T-helper 2 cell (primary cell): ENCODE data around the gene UPP1.

Experiments used
- DNase-seq, 5 experiments: peaks; one replicate each; pipeline versions ENCODE4 v3.0.0 to v3.0.0-alpha.2; 2012 to 2022

Gene UPP1

GRCh38 chr7:48085942-48086341 is 3.1 kb upstream of the UPP1 start:
- DNase-seq, result no peak

DNA sequence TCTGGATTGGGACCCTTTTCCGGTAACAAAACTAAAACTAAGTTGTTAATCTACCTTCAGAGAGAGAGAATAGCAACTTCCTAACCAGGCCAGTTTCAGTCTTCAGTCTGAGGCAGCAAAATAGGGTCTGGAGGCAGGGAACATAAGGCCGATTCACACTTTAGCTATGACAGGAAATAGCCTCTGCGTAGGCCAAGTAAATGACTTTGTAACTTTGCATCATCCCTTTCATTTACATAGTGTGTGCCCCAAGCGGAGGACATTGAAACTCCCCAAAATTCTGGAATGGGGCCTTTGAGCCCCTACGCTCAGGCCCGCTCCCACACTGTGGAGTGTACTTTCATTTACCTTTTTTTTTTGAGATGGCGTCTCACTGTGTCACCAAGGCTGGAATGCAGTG is 1.7 kb upstream of the UPP1 start:
- DNase-seq, result peak in 2 of 5 experiments; percentile 17 to 56

DNA sequence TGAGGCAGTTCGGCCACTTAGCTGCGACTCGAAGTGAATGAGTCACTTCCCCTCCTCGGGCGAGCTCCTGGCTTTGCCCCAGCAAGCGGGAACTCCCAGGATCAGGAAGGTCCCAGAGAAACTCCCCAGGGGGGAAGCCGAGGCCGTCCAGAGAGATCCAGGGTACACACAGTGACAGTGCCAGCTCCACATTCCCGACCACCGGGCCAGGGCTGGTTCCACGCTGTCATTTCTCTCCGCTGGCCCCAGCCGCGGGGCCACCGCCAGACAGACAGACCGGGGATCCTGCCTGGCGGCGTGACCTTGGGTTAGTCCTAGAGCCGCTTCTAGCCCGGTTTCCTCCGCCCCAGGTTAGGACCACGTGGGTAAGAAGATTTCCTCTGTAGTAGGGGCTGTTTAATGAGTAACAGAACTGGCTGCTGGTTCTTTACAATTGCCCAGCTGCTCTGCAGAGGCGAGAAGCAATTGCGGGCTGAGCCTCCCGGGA is 463 bp upstream of the UPP1 start:
- DNase-seq, result peak in 1 of 5 experiments; percentile 87

GRCh38 chr7:48090095-48090805 is 1.2 kb downstream of the UPP1 start:
- no peak for DNase-seq

DNA sequence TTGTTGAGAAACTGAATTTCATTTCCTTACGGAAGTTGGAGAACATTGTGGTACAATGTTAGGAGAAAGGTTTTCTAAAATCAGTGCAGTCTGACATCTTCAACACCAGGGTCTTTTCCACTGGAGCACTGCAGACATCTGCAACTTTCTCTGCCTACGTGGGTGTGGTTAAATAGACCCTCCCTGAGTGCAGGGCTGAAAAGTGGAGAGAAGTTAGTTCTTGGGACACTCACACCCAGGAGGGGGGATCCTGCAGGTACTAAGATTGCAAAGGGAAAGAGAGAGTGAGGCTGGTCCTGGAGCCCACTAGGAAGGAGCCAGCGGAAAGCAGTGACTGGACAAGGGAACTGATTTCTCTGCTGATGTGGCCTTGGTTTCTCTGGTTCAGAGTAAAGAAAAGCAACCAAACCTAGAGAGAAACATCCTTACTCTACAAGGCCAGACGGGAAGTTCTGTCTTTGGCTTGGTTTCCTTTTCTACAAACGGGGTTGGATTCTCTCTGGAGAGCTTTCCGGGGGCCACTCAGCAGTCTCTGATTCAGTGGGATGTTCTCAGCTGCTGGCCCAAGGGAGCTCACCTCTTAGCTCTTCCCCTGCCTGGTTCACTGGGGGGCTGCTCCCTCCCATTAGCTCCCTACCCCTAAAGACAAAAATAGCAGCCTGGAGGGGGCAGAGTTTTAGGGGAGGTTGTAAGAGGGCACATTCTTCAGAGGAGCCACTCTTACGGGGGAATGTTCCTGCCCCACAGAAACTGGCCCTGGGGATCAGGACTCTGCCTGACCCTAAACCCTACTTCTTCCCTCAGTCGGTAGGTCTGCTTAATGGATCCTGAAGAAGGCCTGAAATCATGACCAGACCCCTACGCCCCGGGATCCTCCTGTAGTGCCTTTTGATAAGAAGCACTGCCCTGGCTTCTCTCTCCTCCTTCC is 2.7 kb downstream of the UPP1 start:
- no peak for DNase-seq

DNA sequence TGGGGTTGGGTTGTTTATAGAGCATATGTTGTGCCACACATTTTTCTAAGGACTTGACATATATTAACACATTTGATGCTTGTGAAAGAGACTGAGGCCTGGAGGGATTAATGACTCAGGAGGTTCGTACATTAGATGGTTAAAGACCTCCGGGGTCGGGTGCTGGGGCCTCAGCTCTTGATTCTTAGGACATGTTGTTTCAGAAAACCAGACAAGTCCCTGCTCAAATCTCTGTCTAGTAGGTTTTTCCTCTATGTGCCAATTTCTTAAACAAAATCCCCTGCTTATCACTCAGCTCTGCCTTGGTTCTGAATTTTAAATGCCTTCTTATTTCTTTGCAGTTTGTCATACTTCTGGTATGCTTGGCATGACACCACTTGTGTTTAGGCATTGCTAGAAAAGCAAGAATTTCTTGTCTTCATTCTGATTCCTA is 5.8 kb downstream of the UPP1 start:
- no peak for DNase-seq

DNA sequence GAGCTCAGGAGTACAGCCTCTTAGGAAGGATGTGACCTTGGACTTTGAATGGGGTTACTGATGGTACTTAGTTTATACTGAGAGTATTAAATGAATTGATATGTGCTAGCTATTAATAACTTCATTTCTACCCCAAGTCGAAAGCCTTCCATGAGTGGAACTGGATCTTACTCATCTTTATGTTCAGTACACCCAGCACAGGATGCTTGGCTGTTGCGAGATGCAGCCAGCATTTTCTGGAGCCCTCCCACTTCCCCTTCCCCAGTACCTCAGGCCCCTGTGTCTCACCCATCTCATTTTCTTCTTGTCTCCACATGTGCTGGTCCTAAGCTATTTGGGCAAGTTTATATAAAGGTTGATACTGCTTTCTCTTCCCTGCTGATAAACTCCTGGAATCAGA is 7.2 kb downstream of the UPP1 start:
- peak in 1 of 5 experiments; percentile 46 for DNase-seq

DNA sequence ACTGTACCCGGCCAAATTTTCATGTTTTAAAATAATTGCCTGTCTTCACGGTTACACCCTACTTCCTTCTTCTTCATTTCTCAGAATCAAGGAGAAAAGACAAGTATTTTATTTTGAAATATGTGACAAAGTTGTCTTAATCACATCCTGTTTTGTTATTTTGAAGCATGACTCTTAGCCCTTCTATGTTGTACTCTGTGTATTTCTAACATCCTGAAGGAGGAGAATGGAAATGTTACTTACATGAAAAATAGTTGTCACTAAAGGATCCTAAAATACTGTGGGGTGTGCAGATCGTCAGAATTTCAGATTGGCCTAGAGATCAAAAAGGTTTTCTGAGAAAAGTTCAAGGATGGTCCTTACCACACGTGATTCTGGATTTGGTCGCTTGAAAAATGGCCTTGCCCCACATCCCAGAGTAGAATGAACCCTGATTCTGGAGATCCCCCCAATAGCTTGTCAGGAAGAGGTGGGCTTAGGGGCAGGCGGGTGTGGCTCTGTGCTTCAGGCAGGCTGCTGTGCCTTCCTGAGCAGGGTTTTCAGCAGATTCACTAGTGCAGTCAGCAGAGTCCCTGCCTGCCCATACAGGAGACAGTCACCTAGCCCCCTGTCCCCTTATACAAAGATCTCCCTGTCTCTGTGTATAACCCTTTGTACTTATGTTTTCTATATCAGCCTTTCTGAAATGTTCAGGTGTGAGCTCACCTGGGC is 8.6 kb downstream of the UPP1 start:
- peak in 2 of 5 experiments; percentile 16 to 37 for DNase-seq

DNA sequence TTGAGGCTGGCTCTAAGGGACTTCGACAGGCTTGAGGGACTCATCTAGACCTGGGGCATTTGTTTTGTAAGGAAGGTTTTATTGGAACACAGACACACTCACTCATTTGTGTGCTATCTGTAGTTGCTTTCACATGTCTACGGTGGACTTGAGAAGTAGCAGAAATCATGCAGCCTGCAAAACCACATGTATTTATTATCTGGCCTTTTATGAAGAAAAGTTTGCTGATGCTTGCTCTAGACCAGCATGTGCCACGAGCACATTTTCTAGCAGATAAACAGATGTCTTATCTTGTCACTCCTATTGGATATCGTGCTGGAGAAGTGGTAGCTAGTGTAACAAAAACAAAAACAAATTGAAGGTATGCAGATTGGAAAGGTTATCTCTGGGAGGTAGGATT is 9.8 kb downstream of the UPP1 start:
- no peak for DNase-seq

- no peak for DNase-seq
Observed at GRCh38 chr7:48099781-48100180, 10.7 kb downstream of the UPP1 start.

GRCh38 chr7:48101352-48101751 is 12.3 kb downstream of the UPP1 start:
- DNase-seq, result no peak

DNA sequence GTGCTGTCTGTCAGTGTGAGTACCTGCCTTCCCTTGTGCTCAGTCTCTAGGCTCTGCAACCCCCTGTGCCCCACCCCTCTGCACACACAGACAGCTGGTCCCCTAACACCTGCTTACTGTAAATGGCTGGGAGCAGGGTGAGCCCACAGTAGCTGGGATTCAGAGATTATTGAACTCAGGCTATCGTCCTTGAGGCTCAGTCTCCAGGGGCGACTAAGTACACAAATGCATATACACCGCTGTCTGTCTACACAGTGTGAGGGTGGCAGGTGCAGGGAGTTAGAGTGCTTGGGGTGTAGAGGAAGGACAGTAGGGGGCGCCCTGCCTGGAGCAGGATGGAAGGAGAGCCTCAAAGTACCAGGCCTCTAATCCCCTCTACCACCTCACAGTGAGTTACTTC is 12.9 kb downstream of the UPP1 start:
- peak in 1 of 5 experiments; percentile 37 for DNase-seq

- no peak for DNase-seq
Observed at GRCh38 chr7:48102530-48102929, 13.5 kb downstream of the UPP1 start.

DNA sequence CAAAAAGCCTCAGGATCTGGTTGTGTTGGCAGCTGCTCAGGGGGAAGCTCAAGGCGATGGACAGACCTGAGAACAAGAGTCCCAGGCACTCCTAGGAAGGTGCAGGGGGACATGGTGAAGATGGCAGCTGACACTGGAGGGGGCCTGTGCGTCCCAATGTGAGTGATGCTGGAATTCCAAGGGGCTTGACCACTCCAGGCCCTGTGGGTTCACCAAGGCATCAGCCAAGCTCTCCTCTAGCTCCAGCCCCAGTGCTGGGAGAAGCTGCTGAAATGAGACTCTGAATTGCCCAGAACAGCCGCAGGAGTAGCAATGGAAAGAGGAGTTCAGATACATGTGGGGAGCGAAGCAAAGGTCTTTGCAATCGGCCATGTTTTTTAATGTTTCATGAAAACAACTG is 16.0 kb downstream of the UPP1 start:
- no peak for DNase-seq

DNA sequence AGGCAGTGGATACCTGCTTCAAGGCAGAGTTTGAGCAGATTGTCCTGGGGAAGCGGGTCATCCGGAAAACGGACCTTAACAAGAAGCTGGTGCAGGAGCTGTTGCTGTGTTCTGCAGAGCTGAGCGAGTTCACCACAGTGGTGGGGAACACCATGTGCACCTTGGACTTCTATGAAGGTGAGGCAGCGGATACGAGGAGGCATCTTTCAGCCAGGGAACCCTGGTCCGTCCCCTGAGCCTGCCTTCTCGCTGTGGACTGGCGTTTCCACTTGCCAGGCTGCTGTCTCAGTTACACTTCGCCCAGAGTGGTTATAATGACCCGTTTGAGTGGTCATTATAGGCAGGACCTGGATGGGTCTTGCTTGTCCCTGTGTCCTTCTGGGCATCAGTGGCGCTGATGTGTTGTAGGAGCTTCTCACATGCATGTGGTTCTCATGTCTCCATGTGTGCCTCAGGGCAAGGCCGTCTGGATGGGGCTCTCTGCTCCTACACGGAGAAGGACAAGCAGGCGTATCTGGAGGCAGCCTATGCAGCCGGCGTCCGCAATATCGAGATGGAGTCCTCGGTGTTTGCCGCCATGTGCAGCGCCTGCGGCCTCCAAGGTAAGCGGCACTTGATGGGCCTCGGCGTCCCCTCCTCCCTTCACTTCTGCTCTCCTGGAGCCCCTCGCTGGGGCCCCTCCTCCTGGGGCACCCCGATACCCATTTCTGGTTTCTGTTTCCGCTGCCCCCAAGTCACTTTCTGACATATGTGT is 18.0 kb downstream of the UPP1 start:
- DNase-seq, result no peak

- DNase-seq, result no peak
Observed at GRCh38 chr7:48107926-48108472, 18.9 kb downstream of the UPP1 start.

DNA sequence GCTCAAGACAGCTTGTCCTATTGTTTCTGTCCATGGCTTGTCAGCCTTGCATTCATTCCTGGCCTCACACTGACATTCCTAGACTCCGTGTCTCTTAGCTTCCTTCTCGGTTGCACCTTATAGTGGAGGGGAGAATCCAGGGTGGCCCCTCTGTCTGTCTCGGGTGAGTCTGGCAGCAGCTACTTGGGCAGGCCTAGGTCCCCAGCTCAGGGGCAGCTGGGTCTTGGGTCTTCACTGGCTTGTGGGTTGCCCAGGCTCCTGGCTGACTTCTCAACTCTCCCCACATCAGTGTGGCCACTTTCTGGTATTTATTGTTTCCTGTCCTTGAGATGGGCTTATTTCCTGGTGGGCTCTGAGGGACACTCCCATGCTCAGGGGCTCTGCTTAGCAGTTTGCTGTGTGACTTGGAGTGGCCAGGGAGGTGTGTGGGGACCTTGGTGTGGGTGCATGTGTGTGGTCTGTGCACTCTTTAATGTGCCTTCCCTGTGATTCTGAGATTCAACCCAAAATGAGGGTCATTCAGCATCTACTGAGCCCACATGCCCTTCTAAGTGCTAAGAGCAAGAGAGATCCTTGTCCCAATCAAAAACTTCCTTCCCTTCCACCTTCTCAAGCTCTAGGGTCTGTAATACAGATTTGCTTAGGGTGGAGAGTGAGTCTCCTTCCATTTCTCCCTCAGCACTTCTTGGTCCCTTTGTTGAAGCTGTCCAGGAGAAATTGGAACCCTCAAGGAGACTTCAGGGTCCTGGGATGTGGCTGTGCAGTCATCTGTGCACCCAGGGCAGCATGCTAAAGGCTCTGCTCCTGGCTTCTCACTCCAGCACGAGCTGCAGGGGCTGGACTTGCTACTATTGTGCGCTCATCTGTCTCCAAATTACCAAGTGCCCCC is 20.1 kb downstream of the UPP1 start:
- DNase-seq, result no peak

GRCh38 chr7:48109848-48110663 is 21.0 kb downstream of the UPP1 start:
- peak; percentile 70 to 84 (median 75) for DNase-seq

DNA sequence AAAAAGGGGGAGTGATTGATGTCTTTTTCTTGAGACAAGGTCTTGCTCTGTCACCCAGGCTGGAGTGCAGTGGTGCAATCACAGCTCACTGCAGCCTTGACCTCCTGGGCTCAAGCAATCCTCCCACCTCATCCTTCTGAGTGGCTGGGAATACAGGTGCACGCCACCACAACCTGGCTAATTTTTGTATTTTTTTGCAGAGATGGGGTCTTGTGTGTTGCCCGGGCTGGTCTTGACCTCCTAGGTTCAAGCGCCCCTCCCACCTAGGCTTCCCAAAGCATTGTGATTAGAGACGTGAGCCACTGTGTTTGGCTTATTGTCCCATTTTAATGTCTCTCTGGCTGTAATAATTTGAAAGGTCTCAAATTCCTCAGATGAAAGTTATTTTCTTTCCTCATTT is 21.8 kb downstream of the UPP1 start:
- DNase-seq, result no peak

GRCh38 chr7:48111596-48111995 is 22.5 kb downstream of the UPP1 start:
- no peak for DNase-seq
